ENCODE data around the gene LEFTY1. TPM values are rescaled to one million over a fixed set of nuclear protein-coding genes. Genes with fewer than 3 reads are reported as not detected.

Gene LEFTY1
- total RNA-seq, 1 donor from 2014 or later: 0.52 TPM

Small RNA genes within 50 kb of the gene (small RNA-seq; reads per million reads assigned to genes)
- gene AL117348.1: not detected

Other genes with a start within 250 kb of the LEFTY1 start
- gene ENAH, start 236.0 kb downstream of the LEFTY1 start, total RNA-seq: 38.6 TPM
- 139 TPM for gene SRP9, start 111.3 kb downstream of the LEFTY1 start, total RNA-seq
- gene EPHX1, start 79.0 kb downstream of the LEFTY1 start, total RNA-seq: 13.0 TPM
- 12.0 TPM for gene TMEM63A, start 6.8 kb downstream of the LEFTY1 start, total RNA-seq
- gene PYCR2, start 35.1 kb upstream of the LEFTY1 start, total RNA-seq: 17.7 TPM
- 2.1 TPM for gene LEFTY2, start 52.1 kb upstream of the LEFTY1 start, total RNA-seq
- gene SDE2, start 110.2 kb upstream of the LEFTY1 start, total RNA-seq: 28.2 TPM
- 319 TPM for gene H3-3A, start 173.6 kb upstream of the LEFTY1 start, total RNA-seq